Lung (tissue), 12 donors: ENCODE measurements around the gene TGFBR2. TPM values are rescaled to one million over a fixed set of nuclear protein-coding genes. Genes with fewer than 3 reads are reported as not detected.

Experiments used
- ATAC-seq: fragments of 200-7000 bp; cut with Tn5 transposase; one replicate; pipeline ENCODE4 v1.9.1; 2020; ENCODE audit warnings: moderate number of reproducible peaks; ENCODE audit not compliant: insufficient read depth, low FRiP score
- DNase-seq, 3 donors: peaks; one replicate each; pipeline ENCODE4 v3.0.0-alpha.2; 2013 to 2017
- H3K27ac ChIP-seq, 2 donors: one replicate each; pipeline ENCODE4 v1.5.1; 2013; ENCODE audit warnings: mild to moderate bottlenecking in 2 of 2, moderate library complexity in 2 of 2, control low read depth in 1 of 2, inconsistent platforms in 1 of 2, low read depth in 1 of 2, low read length in 1 of 2
- H3K27me3 ChIP-seq, 3 donors: one replicate each; pipeline ENCODE4 v1.5.1; 2013; ENCODE audit warnings: low read length in 2 of 3; ENCODE audit not compliant: control insufficient read depth in 3 of 3, insufficient read depth in 3 of 3
- H3K36me3 ChIP-seq, 4 donors: one replicate each; pipeline ENCODE4 v1.5.1; 2013; ENCODE audit warnings: low read length in 4 of 4, mild to moderate bottlenecking in 1 of 4, moderate library complexity in 1 of 4; ENCODE audit not compliant: control insufficient read depth in 4 of 4, insufficient read depth in 4 of 4
- H3K4me1 ChIP-seq, 5 donors: one replicate each; pipeline ENCODE4 v1.5.1; 2013; ENCODE audit warnings: low read length in 5 of 5, mild to moderate bottlenecking in 2 of 5, moderate library complexity in 1 of 5; ENCODE audit not compliant: control insufficient read depth in 5 of 5, insufficient read depth in 5 of 5
- H3K4me3 ChIP-seq: one replicate; pipeline ENCODE4 v1.5.1; 2013; ENCODE audit warnings: mild to moderate bottlenecking, control low read depth, moderate library complexity
- H3K9ac ChIP-seq, 2 donors: one replicate each; pipeline ENCODE4 v1.5.1; 2013; ENCODE audit warnings: low read length in 2 of 2, control low read depth in 1 of 2; ENCODE audit not compliant: insufficient read depth in 1 of 2
- H3K9me3 ChIP-seq, 4 donors: one replicate each; pipeline ENCODE4 v1.5.1; 2013; ENCODE audit warnings: low read length in 3 of 4, mild to moderate bottlenecking in 1 of 4, moderate library complexity in 1 of 4; ENCODE audit not compliant: control insufficient read depth in 4 of 4, insufficient read depth in 3 of 4
- CTCF ChIP-seq: IDR thresholded peaks from 2 replicates; pipeline ENCODE4 v1.5.1; 2012; ENCODE audit warnings: mild to moderate bottlenecking; ENCODE audit errors: control extremely low read depth, extremely low read depth
- WGBS, 2 donors: extraction: QIAGEN DNeasy Blood & Tissue Kit; methylation state at CpG; one replicate each; pipeline ENCODE4 v1.1.7; 2013; 5-methylcytosine and 5-hydroxymethylcytosine counted together
- polyA plus RNA-seq, 2 donors: library from polyadenylated mRNA; stranded (reverse); fragments of 200-250 nt; gene quantifications; one replicate each; pipeline ENCODE4 v1.2.1, GENCODE V29; 2013
- total RNA-seq, 2 donors: library from RNA; depleted of rRNA in 1 of 2; stranded (reverse); fragments of >200 nt in 1 of 2; gene quantifications; one replicate each; pipeline ENCODE4 v1.2.1, GENCODE V29; 2014 to 2021
- donor health status: control.
- donor health status: control.
- donor health status: Bipolar disorder and iron deficiency.
- donor health status: healthy.
- donor health status: DM: yes; HTN: yes; CAD: no.

The TGFBR2 gene
- total and polyA plus RNA-seq, 4 donors: 31.1 to 232 (median 163) TPM

GRCh38 chr3:30645077-30645476 is 38.7 kb downstream of the TGFBR2 start:
- ATAC-seq (no peak), DNase-seq (no peak)
- H3K27me3 ChIP-seq: no peaks in the 10 kb centered on the region
- 60 to 64% methylated on average over 4 of the region's 4 CpGs for WGBS, 2 donors
- peaks cover 19 to 25% (median 24%) of the 10 kb centered on the region in 4 donors for H3K36me3 ChIP-seq
- H3K9ac ChIP-seq: no peak overlapping the region
- H3K9me3 ChIP-seq: no peaks in the 10 kb centered on the region
- no peak overlapping the region for H3K4me3 ChIP-seq
- peaks cover 12 to 50% (median 28%) of the 10 kb centered on the region in 5 donors for H3K4me1 ChIP-seq
- TF ChIP-seq CTCF: no peak
- H3K27ac ChIP-seq: no peak overlapping the region

GRCh38 chr3:30646181-30646876 is 39.9 kb downstream of the TGFBR2 start:
- ATAC-seq (no peak), DNase-seq (no peak)
- Histone ChIP-seq H3K9ac (no peak overlapping the region), H3K4me1 (peaks cover 14 to 42% (median 31%) of the 10 kb centered on the region in 5 donors), H3K27me3 (no peaks in the 10 kb centered on the region), H3K36me3 (peaks cover 29 to 36% (median 32%) of the 10 kb centered on the region in 4 donors), H3K9me3 (no peaks in the 10 kb centered on the region), H3K4me3 (no peak overlapping the region), H3K27ac (peak overlapping the region in 1 of 2 donors; percentile 40)
- WGBS, 2 donors: 41 to 67% methylated on average over 5 of the region's 5 CpGs
- no peak for TF ChIP-seq CTCF

- Histone ChIP-seq H3K36me3 (peaks cover 32 to 43% (median 37%) of the 10 kb centered on the region in 4 donors), H3K9ac (no peak overlapping the region), H3K27me3 (no peaks in the 10 kb centered on the region), H3K4me1 (peaks cover 14 to 34% (median 25%) of the 10 kb centered on the region in 5 donors), H3K9me3 (no peaks in the 10 kb centered on the region), H3K4me3 (no peak overlapping the region), H3K27ac (peak overlapping the region; percentile 40 to 66)
- ATAC-seq: no peak
- TF ChIP-seq CTCF: no peak
- WGBS, 2 donors: 58 to 77% methylated on average over 5 of the region's 5 CpGs
- no peak for DNase-seq
Measured at GRCh38 chr3:30646961-30647752, 40.8 kb downstream of the TGFBR2 start.
